Measurements from ENCODE around the gene CARF. TPM values are rescaled to one million over a fixed set of nuclear protein-coding genes. Genes with fewer than 3 reads are reported as not detected.

CARF gene
- total RNA-seq, 1 experiment from 2014 or later = 4.2 TPM

GRCh38 chr2:202932425-202933138 is 20.5 kb downstream of the CARF start:
- POLR2A ChIA-PET = no interaction called here
- intact Hi-C loops (cut with micrococcal nuclease) = no loop called here
- Histone ChIP-seq H3K27ac (ENCODE audit: low read depth, low read length) (no peak overlapping the region), H3K9me2 (ENCODE audit: insufficient read depth) (no peaks in the 10 kb centered on the region), H3K4me3 (replicated peaks in 1 of 2; ENCODE audit: low read depth in 1 of 2, low read length in 2 of 2) (no peak overlapping the region), H2AFZ (ENCODE audit: low read depth, low read length, poor library complexity, severe bottlenecking) (no peak overlapping the region), H4K20me1 (ENCODE audit: insufficient read depth) (no peaks in the 10 kb centered on the region), H3K9ac (ENCODE audit: low read length) (no peak overlapping the region), H3K79me2 (ENCODE audit: insufficient read depth, low read length) (no peaks in the 10 kb centered on the region), H3K9me3 (ENCODE audit: control insufficient read depth in 1 of 2, insufficient read depth in 1 of 2, low read depth in 1 of 2, low read length in 2 of 2) (no peaks in the 10 kb centered on the region), H3K27me3 (ENCODE audit: insufficient read depth, low read length) (no peaks in the 10 kb centered on the region), H3K36me3 (ENCODE audit: control insufficient read depth in 1 of 2, insufficient read depth in 2 of 2, low read length in 2 of 2) (no peaks in the 10 kb centered on the region), H3K4me1 (ENCODE audit: control insufficient read depth in 1 of 2, insufficient read depth in 2 of 2, low read length in 2 of 2) (peaks cover 0 to 3% of the 10 kb centered on the region in 2 experiments; a peak in 2 of 4 replicates), H3K4me2 (ENCODE audit: low read length) (no peak overlapping the region)
- DNase-seq (ENCODE audit: low read depth, low spot score) = no peak
- RAD21 ChIA-PET (ENCODE audit: low non-redundant PET in 1 of 2, low total read pairs in 2 of 2, uncharacterized antibody in 2 of 2, unreplicated experiment in 2 of 2) = no interaction called here
- BruUV-seq (replicated peaks) = no TSS peak
- TF ChIP-seq CBX3 (IDR thresholded peaks at IDR 0.05; ENCODE audit: low read depth) = no peak
- TF ChIP-seq EZH2phosphoT487 (IDR thresholded peaks at IDR 0.05; ENCODE audit: borderline replicate concordance) = no peak
- no peak for TF ChIP-seq ELF1 (IDR thresholded peaks at IDR 0.05; ENCODE audit: borderline replicate concordance, low read depth)
- no peak for TF ChIP-seq SP1 (IDR thresholded peaks at IDR 0.05; ENCODE audit: low read depth)
- TF ChIP-seq TCF7L2 (IDR thresholded peaks at IDR 0.05; ENCODE audit: borderline replicate concordance, extremely low read depth, insufficient read depth, insufficient read length) = no peak
- no peak for TF ChIP-seq POLR2A (IDR thresholded peaks at IDR 0.05; ENCODE audit: borderline replicate concordance, extremely low read depth, insufficient read depth, insufficient read length)
- TF ChIP-seq EZH2 (IDR thresholded peaks at IDR 0.05) = no peak
- no peak for TF ChIP-seq ZBTB33 (IDR thresholded peaks at IDR 0.05; ENCODE audit: extremely low read depth, insufficient replicate concordance, low read length)
- no peak for TF ChIP-seq REST (IDR thresholded peaks at IDR 0.05; ENCODE audit: low read depth)
- no peak for TF ChIP-seq MAX (IDR thresholded peaks at IDR 0.05)
- no peak for TF ChIP-seq SRF (IDR thresholded peaks at IDR 0.05; ENCODE audit: low read depth)
- TF ChIP-seq JUND (IDR thresholded peaks at IDR 0.05) = no peak
- ATAC-seq = no peak
- CTCF ChIA-PET = no interaction called here
